GM18868 (cell line): ENCODE measurements around the gene GTF3C5.
"Not testable (repeated sequence)": the region's sequence is repeated elsewhere in the genome, so short reads cannot be mapped to it uniquely, and the experiment has no call there.

Experiments
- ATAC-seq: cut with Tn5 transposase; IDR thresholded peaks from one replicate; pipeline ENCODE4 v1.9.1; 2021; ENCODE audit warnings: mild to moderate bottlenecking, moderate library complexity; ENCODE audit not compliant: unreplicated experiment

The GTF3C5 gene

GRCh38 chr9:132995879-132996278 is 34.9 kb upstream of the GTF3C5 start:
- no peak for ATAC-seq

GRCh38 chr9:132996526-132996925 is 34.3 kb upstream of the GTF3C5 start:
- ATAC-seq = no peak

GRCh38 chr9:132997591-132997990 is 33.2 kb upstream of the GTF3C5 start:
- no peak for ATAC-seq

GRCh38 chr9:132998221-132998620 is 32.6 kb upstream of the GTF3C5 start:
- not testable (repeated sequence) for ATAC-seq

- ATAC-seq = no peak
Observed at GRCh38 chr9:132998831-132999635, 31.8 kb upstream of the GTF3C5 start.

- ATAC-seq = no peak
Observed at GRCh38 chr9:133002147-133003070, 28.4 kb upstream of the GTF3C5 start.

- ATAC-seq = no peak
Observed at GRCh38 chr9:133003071-133003461, 27.7 kb upstream of the GTF3C5 start.

GRCh38 chr9:133003671-133004090 is 27.1 kb upstream of the GTF3C5 start:
- no peak for ATAC-seq

GRCh38 chr9:133004091-133004998 is 26.5 kb upstream of the GTF3C5 start:
- ATAC-seq = no peak

GRCh38 chr9:133004999-133005760 is 25.6 kb upstream of the GTF3C5 start:
- no peak for ATAC-seq

- no peak for ATAC-seq
Observed at GRCh38 chr9:133005957-133006356, 24.8 kb upstream of the GTF3C5 start.

GRCh38 chr9:133006731-133007352 is 24.0 kb upstream of the GTF3C5 start:
- ATAC-seq = no peak

GRCh38 chr9:133008406-133008805 is 22.4 kb upstream of the GTF3C5 start:
- no peak for ATAC-seq

- no peak for ATAC-seq
Observed at GRCh38 chr9:133008824-133009223, 22.0 kb upstream of the GTF3C5 start.

- ATAC-seq = no peak
Observed at GRCh38 chr9:133009906-133010582, 20.8 kb upstream of the GTF3C5 start.

- ATAC-seq = no peak
Observed at GRCh38 chr9:133014696-133015095, 16.1 kb upstream of the GTF3C5 start.

GRCh38 chr9:133023117-133023890 is 7.5 kb upstream of the GTF3C5 start:
- no peak for ATAC-seq

GRCh38 chr9:133026426-133026825 is 4.4 kb upstream of the GTF3C5 start:
- ATAC-seq = no peak
